ENCODE data around the gene MAP1S.

- TF ChIP-seq CTCF (conservative IDR thresholded peaks at IDR 0.05 in 1 of 2, IDR thresholded peaks at IDR 0.05 in 1 of 2; ENCODE audit: low read depth in 1 of 2, low read length in 2 of 2) (peak; percentile 89 to 96), EZH2 (IDR thresholded peaks at IDR 0.05; ENCODE audit: low read length, missing control alignments) (no peak)
Observed at GRCh38 chr19:17766543-17767131, 47.4 kb downstream of the MAP1S start.

All from fibroblast of lung (primary cell).